ENCODE measurements around the gene HOXD10.

Gene HOXD10

GRCh38 chr2:176158186-176158591, 41.6 kb downstream of the HOXD10 start:
- TF ChIP-seq REST (IDR thresholded peaks at IDR 0.05; ENCODE audit: insufficient replicate concordance, low read depth) (no peak), GABPA (IDR thresholded peaks at IDR 0.05; ENCODE audit: low read depth) (no peak), CTCF (IDR thresholded peaks at IDR 0.05; ENCODE audit: insufficient read depth, low read length) (no peak), POLR2AphosphoS5 (IDR thresholded peaks at IDR 0.05; ENCODE audit: low read depth) (no peak), SPI1 (IDR thresholded peaks at IDR 0.05; ENCODE audit: borderline replicate concordance, low read depth) (no peak)
- no peak for DNase-seq (ENCODE audit: low read depth in 1 of 2, low spot score in 1 of 2)
- peaks cover 82% of the 10 kb centered on the region for H3K27me3 ChIP-seq (ENCODE audit: insufficient read depth, poor library complexity, severe bottlenecking)
- H3K4me3 ChIP-seq (replicated peaks; ENCODE audit: insufficient read depth, low read length) = no peak overlapping the region
- no peak overlapping the region for H3K27ac ChIP-seq (replicated peaks)

GRCh38 chr2:176158855-176159662, 42.5 kb downstream of the HOXD10 start:
- no peak overlapping the region for H3K4me3 ChIP-seq (replicated peaks; ENCODE audit: insufficient read depth, low read length)
- DNase-seq (ENCODE audit: low read depth in 1 of 2, low spot score in 1 of 2) = no peak
- TF ChIP-seq POLR2AphosphoS5 (IDR thresholded peaks at IDR 0.05; ENCODE audit: low read depth) = no peak
- no peak for TF ChIP-seq GABPA (IDR thresholded peaks at IDR 0.05; ENCODE audit: low read depth)
- TF ChIP-seq CTCF (IDR thresholded peaks at IDR 0.05; ENCODE audit: insufficient read depth, low read length) = no peak
- no peak for TF ChIP-seq SPI1 (IDR thresholded peaks at IDR 0.05; ENCODE audit: borderline replicate concordance, low read depth)
- no peak for TF ChIP-seq REST (IDR thresholded peaks at IDR 0.05; ENCODE audit: insufficient replicate concordance, low read depth)
- no peak overlapping the region for H3K27ac ChIP-seq (replicated peaks)
- H3K27me3 ChIP-seq (ENCODE audit: insufficient read depth, poor library complexity, severe bottlenecking) = peaks cover 82% of the 10 kb centered on the region

- peaks cover 85% of the 10 kb centered on the region for H3K27me3 ChIP-seq (ENCODE audit: insufficient read depth, poor library complexity, severe bottlenecking)
Measured at GRCh38 chr2:176159663-176160250, 43.2 kb downstream of the HOXD10 start.

More at GRCh38 chr2:176159663-176160250, 43.2 kb downstream of the HOXD10 start:
- no peak for DNase-seq (ENCODE audit: low read depth in 1 of 2, low spot score in 1 of 2)
- H3K4me3 ChIP-seq (replicated peaks; ENCODE audit: insufficient read depth, low read length) = no peak overlapping the region
- no peak for TF ChIP-seq REST (IDR thresholded peaks at IDR 0.05; ENCODE audit: insufficient replicate concordance, low read depth)
- no peak for TF ChIP-seq POLR2AphosphoS5 (IDR thresholded peaks at IDR 0.05; ENCODE audit: low read depth)
- TF ChIP-seq CTCF (IDR thresholded peaks at IDR 0.05; ENCODE audit: insufficient read depth, low read length) = no peak
- TF ChIP-seq GABPA (IDR thresholded peaks at IDR 0.05; ENCODE audit: low read depth) = no peak
- no peak for TF ChIP-seq SPI1 (IDR thresholded peaks at IDR 0.05; ENCODE audit: borderline replicate concordance, low read depth)
- no peak overlapping the region for H3K27ac ChIP-seq (replicated peaks)

All from HL-60 (cell line).